Gastrocnemius medialis (tissue), 4 donors: ENCODE measurements around the gene MCCC2.

ENCODE experiments used
- POLR2A ChIP-seq, 2 donors: fragments of 450-650 bp; IDR thresholded peaks; one replicate each; pipeline ENCODE4 v1.6.1; 2017; ENCODE audit warnings: antibody characterized with exemption in 2 of 2, mild to moderate bottlenecking in 2 of 2, moderate library complexity in 2 of 2
- TF ChIP-seq, protein P1 (sequence below), 5 experiments: fragments of 450-650 bp in 3 of 5; fragments of 200-600 bp in 2 of 5; sonication (generic) in 2 of 5; IDR thresholded peaks in 4 of 5; conservative IDR thresholded peaks in 1 of 5; 1 replicate in 4 of 5; 2 replicates in 1 of 5; pipeline ENCODE4 v1.5.1; 2016 to 2019; ENCODE audit warnings: antibody characterized with exemption in 5 of 5, mild to moderate bottlenecking in 3 of 5, moderate library complexity in 3 of 5

GRCh38 chr5:71586941-71587765 is at the start of gene MCCC2:
- TF ChIP-seq, protein P1, sequence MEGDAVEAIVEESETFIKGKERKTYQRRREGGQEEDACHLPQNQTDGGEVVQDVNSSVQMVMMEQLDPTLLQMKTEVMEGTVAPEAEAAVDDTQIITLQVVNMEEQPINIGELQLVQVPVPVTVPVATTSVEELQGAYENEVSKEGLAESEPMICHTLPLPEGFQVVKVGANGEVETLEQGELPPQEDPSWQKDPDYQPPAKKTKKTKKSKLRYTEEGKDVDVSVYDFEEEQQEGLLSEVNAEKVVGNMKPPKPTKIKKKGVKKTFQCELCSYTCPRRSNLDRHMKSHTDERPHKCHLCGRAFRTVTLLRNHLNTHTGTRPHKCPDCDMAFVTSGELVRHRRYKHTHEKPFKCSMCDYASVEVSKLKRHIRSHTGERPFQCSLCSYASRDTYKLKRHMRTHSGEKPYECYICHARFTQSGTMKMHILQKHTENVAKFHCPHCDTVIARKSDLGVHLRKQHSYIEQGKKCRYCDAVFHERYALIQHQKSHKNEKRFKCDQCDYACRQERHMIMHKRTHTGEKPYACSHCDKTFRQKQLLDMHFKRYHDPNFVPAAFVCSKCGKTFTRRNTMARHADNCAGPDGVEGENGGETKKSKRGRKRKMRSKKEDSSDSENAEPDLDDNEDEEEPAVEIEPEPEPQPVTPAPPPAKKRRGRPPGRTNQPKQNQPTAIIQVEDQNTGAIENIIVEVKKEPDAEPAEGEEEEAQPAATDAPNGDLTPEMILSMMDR (IDR thresholded peaks at IDR 0.05 in 4 of 5, conservative IDR thresholded peaks at IDR 0.05 in 1 of 5), result no peak
- peak; percentile 60 to 84 for TF ChIP-seq POLR2A (IDR thresholded peaks at IDR 0.05)
